Activated CD4-positive, alpha-beta T cell treated with anti-CD3 and anti-CD28 coated beads, Interleukin-2, amount 10 ng/mL, durations not matched to agents 24 days and 14 days (primary cell): ENCODE measurements around the gene PARD3B. TPM values are rescaled to one million over a fixed set of nuclear protein-coding genes. Genes with fewer than 3 reads are reported as not detected.

ENCODE experiments used
- DNase-seq: peaks from one replicate; pipeline ENCODE4 v3.0.0; 2022
- H3K27ac Mint-ChIP-seq: one replicate; pipeline ENCODE4 v1.8.0; 2022; ENCODE audit warnings: mild to moderate bottlenecking, mixed read lengths
- H3K27me3 Mint-ChIP-seq: one replicate; pipeline ENCODE4 v1.8.0; 2022; ENCODE audit warnings: mixed read lengths
- H3K36me3 Mint-ChIP-seq: one replicate; pipeline ENCODE4 v1.8.0; 2022; ENCODE audit warnings: low read depth, mild to moderate bottlenecking, mixed read lengths
- H3K4me1 Mint-ChIP-seq: one replicate; pipeline ENCODE4 v1.8.0; 2021; ENCODE audit warnings: mixed read lengths
- H3K4me3 Mint-ChIP-seq: one replicate; pipeline ENCODE4 v1.8.0; 2022; ENCODE audit warnings: mild to moderate bottlenecking, moderate library complexity, mixed read lengths
- H3K9me3 Mint-ChIP-seq: one replicate; pipeline ENCODE4 v1.8.0; 2021; ENCODE audit warnings: mixed read lengths
- intact Hi-C: fragments of 100-400 bp; cut with micrococcal nuclease; formaldehyde crosslinking; loops from one replicate; pipeline ENCODE4 v1.15.1; 2023
- total RNA-seq: library from RNA; stranded (reverse); gene quantifications from 2 replicates; pipeline ENCODE4 v1.2.3, GENCODE V29; 2022

The PARD3B gene
- total RNA-seq, 1 donor from 2014 or later = 0.12 TPM

DNA sequence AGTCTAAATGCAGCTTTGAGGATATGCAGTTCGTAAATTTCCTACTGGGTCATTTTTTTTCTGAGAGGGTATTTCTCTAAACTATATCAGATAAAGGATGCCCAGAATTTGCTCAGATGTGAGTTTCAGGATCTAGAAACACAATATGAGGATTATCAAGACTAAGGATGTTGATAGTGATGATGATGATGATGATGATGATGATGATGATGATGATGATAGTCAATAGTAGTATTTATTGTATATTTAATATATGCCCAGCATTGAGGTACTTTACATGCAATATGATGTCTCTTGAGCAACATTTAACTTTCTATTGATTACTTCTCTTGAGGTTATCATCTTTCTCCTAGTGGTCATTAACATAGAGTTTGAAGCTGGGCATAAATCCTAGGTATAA is 914.9 kb downstream of the PARD3B start:
- Mint-ChIP-seq H3K4me1 (peaks cover 5% of the 10 kb centered on the region), H3K27me3 (peaks cover 20% of the 10 kb centered on the region), H3K27ac (no peak overlapping the region), H3K36me3 (no peaks in the 10 kb centered on the region), H3K4me3 (no peak overlapping the region), H3K9me3 (no peaks in the 10 kb centered on the region)
- intact Hi-C loops = no loop called here
- DNase-seq = no peak

DNA sequence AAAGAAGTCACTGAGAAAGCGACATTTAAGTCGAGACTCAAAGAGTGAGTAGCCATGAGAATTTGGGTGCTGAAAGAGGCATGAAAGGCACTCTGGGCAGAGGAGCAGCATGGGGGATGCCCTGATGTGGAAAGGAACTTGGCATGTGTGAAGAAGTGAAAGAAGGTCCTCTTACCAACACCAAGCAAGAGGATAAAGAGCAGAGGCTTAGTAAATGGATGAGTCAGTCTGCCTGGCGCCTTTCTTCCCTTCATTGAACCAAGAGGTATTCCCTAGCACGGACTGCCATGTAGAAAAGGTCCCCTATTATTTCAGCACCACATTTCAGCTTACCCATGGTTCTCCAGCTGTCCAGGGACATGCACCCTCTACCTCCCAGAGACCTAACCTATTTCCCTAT is 915.9 kb downstream of the PARD3B start:
- DNase-seq = no peak
- Mint-ChIP-seq H3K36me3 (no peaks in the 10 kb centered on the region), H3K27me3 (peaks cover 17% of the 10 kb centered on the region), H3K9me3 (no peaks in the 10 kb centered on the region), H3K4me1 (peaks cover 5% of the 10 kb centered on the region), H3K27ac (no peak overlapping the region), H3K4me3 (no peak overlapping the region)
- intact Hi-C loops = no loop called here

DNA sequence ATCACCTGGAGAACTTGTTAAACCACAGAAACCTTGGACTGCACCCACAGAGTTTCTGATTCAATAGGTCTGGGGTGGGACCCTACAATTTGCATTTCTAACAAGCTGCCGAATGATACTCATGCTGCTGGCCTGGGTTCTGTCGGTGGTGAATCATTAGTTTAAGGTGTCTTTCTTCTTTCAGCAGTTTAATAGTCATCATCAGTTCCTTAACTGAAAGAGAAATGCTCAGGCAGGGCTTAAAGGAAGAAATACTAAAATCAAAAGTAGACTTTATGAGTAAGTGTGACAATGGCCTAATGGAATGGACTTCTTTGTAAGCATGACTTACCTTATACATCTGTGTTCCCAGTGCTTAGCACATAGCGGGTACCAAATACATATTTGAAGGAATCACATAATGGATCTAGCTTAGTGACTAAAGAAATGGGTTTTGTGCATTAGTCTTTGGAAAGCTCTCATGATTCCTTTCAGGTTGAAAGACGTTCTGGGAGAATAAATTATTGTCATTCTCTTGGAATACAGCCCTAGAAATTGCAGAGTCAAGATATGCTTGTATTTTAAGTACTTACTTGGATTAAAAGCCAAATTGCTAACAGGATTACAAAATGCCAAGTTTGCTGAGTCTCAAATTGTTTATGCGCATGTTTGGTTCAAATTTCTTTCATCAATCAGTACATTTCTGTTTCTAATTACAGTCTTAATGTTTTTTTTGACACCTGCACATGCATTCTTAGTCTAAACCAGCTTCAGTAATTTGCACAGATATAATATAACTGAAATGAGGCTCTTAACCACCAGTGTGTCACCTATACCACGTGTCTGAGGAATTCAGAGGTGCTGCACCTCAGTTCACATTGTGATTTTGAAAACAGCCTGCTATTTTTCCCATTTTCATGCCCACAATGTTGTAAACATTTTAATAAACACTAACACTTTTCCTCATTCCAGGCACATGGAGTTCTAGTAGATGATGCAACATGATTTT is 916.7 kb downstream of the PARD3B start:
- Mint-ChIP-seq H3K4me3 (no peak overlapping the region), H3K27me3 (peaks cover 17% of the 10 kb centered on the region), H3K27ac (no peak overlapping the region), H3K4me1 (peaks cover 5% of the 10 kb centered on the region), H3K9me3 (no peaks in the 10 kb centered on the region), H3K36me3 (no peaks in the 10 kb centered on the region)
- no peak for DNase-seq
- intact Hi-C loops = no loop called here

DNA sequence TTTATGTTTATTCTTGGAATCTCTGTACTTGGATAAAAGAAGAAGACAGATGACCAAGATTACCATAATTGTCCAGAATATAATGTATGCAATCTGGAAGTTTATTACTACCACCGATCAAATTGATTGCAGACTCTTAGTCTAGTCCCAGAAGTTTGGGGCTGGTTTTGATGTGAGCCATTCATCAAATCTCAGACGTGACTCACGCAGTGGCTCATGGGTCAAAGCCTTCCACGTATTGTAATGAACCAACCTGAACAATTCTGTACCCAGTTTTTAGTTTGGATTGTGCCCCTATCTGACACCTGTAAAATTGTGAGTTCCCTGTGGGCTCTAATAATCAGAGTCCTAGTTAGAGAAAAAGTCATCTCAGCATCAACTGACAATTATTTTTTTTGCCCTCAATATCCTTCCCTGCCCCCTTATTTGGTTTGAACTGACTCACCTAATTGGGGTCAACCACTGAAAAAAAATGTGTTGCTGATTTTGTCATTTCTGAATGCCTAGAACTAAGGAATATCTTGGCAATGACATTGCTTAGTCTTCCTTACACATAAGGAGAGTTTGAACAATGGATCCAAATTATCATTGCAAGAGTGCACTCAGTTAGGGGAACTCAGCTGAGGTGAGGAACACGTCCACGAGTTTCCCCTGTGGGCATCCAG is 917.5 kb downstream of the PARD3B start:
- Mint-ChIP-seq H3K4me3 (no peak overlapping the region), H3K27ac (no peak overlapping the region), H3K36me3 (no peaks in the 10 kb centered on the region), H3K4me1 (peaks cover 5% of the 10 kb centered on the region), H3K27me3 (peaks cover 17% of the 10 kb centered on the region), H3K9me3 (no peaks in the 10 kb centered on the region)
- DNase-seq = no peak
- intact Hi-C loops = no loop called here

DNA sequence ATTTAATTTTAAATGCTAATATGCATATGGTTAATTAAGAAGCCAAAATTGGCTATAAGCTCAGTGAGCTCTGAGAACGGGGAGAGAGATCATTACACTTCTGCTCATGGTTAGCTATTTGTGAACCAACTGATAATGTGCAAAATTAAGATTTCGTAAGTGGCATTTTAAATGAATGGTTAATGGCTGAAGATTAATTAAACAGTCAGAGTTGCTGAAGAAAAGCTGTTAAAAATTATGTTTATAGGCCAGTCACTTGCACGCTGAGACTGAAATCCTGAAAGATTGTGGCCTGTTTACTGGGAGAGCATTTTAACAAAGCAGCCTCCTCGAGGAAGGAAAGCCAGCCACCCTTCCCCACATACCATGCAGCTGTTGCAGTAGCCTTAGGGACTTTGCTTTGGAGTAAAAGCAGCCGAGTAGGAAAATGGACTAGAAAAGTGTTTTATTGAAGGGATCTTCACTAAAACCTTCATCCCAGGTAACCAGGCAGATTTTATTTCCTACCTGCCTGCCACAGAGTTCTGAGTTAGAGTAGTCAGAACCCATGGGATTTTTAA is 918.3 kb downstream of the PARD3B start:
- Mint-ChIP-seq H3K27ac (no peak overlapping the region), H3K4me3 (no peak overlapping the region), H3K27me3 (peaks cover 10% of the 10 kb centered on the region), H3K36me3 (no peaks in the 10 kb centered on the region), H3K4me1 (peaks cover 5% of the 10 kb centered on the region), H3K9me3 (no peaks in the 10 kb centered on the region)
- DNase-seq = no peak
- intact Hi-C loops = no loop called here

DNA sequence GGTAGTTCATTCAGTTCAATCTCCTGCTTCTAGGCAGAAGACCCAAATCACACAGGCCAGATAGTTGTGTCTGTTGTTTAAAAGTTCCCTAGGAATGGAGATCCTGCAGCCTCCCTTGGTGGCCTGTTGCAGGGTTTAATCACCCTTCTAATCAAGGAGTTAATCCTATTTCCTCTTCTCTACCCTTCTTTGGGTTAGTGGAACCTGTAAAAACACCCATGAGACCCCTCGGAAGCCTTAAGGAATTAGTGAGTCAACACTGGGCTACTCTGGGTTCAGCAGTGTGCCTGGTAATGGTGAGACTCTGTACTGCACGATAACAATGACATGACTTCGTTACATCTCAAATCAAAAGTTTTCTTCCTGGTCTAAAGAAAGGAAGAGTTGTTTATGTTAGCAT is 919.4 kb downstream of the PARD3B start:
- Mint-ChIP-seq H3K9me3 (no peaks in the 10 kb centered on the region), H3K27ac (no peak overlapping the region), H3K36me3 (no peaks in the 10 kb centered on the region), H3K4me3 (no peak overlapping the region), H3K4me1 (peaks cover 5% of the 10 kb centered on the region), H3K27me3 (peaks cover 4% of the 10 kb centered on the region)
- no peak for DNase-seq
- intact Hi-C loops = no loop called here

DNA sequence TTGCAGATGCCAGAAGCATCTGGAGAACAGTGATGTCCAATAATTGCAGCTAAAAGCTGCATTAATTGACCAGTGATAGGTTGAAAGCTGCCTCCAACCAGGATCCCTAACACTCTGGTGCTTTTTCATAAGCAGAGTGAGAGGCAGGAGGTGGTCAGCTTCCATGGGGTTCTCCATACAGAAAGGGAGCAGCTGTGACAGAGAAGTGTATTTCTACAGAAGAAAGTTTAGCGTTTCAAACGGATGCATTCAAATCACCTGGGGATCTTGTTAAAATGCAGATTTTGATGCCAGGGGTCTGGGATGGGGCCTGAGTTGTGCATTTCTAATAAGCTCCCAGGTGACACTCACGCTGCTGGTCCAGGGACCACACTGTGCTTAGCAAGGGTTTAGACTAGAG is 920.5 kb downstream of the PARD3B start:
- Mint-ChIP-seq H3K4me1 (peaks cover 5% of the 10 kb centered on the region), H3K27me3 (peaks cover 9% of the 10 kb centered on the region), H3K9me3 (no peaks in the 10 kb centered on the region), H3K27ac (no peak overlapping the region), H3K36me3 (no peaks in the 10 kb centered on the region), H3K4me3 (no peak overlapping the region)
- no peak for DNase-seq
- intact Hi-C loops = no loop called here

DNA sequence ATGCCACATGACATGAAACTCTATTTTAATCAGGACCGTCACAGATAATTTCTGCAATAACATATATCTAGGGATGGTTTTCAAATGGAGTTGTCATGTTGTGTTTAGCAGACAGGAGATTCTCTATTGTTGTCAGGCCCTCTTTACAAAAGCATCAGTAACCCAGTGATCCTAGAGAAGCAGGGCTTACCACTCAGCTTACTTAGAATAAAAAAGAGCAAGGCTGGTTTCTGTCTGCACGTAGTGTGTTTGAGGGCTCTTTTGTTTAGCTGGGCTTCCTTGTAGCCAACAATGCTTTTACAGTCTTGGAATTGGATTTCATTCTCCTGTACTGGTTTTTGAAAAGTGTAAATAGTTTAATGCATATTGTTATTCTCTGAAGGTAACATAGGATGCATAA is 926.5 kb downstream of the PARD3B start:
- H3K27ac Mint-ChIP-seq = no peak overlapping the region

DNA sequence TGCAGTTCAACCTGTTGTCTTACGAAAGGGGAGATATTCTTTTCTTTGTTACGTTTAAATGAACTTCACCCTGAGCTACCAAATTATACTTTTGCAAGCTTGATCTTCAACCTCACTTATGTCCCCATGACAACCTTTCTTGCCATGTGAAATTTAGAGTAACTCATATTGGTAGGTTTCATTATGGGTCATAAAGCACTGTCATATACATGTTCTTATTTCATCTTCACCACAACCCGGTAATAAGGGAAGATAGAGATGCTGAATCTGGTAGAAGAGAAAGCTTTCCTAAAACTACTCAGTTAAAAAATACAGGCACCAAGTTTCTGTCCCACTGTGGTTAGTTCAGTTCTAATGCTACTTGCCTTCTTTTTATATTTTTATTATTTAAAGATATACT is 928.5 kb downstream of the PARD3B start:
- intact Hi-C loops = loop anchor here (1.0 to 10.0 kb wide), 4 partner anchors 91 to 599 kb away; partner anchors contain the start of gene NRP2
- Mint-ChIP-seq H3K4me3 (no peak overlapping the region), H3K27ac (no peak overlapping the region), H3K9me3 (peaks cover 3% of the 10 kb centered on the region), H3K36me3 (no peaks in the 10 kb centered on the region), H3K4me1 (peaks cover 3% of the 10 kb centered on the region), H3K27me3 (peaks cover 41% of the 10 kb centered on the region)
- DNase-seq = no peak

More for the DNA sequence above, 926.5 kb downstream of the PARD3B start:
- H3K36me3 Mint-ChIP-seq = no peaks in the 10 kb centered on the region
- peaks cover 3% of the 10 kb centered on the region for H3K9me3 Mint-ChIP-seq
- H3K27me3 Mint-ChIP-seq = peaks cover 32% of the 10 kb centered on the region
- intact Hi-C loops = loop anchor here (10.0 kb wide), 3 partner anchors 93 to 597 kb away; partner anchors contain the start of gene NRP2
- no peak overlapping the region for H3K4me3 Mint-ChIP-seq
- peaks cover 3% of the 10 kb centered on the region for H3K4me1 Mint-ChIP-seq
- no peak for DNase-seq

DNA sequence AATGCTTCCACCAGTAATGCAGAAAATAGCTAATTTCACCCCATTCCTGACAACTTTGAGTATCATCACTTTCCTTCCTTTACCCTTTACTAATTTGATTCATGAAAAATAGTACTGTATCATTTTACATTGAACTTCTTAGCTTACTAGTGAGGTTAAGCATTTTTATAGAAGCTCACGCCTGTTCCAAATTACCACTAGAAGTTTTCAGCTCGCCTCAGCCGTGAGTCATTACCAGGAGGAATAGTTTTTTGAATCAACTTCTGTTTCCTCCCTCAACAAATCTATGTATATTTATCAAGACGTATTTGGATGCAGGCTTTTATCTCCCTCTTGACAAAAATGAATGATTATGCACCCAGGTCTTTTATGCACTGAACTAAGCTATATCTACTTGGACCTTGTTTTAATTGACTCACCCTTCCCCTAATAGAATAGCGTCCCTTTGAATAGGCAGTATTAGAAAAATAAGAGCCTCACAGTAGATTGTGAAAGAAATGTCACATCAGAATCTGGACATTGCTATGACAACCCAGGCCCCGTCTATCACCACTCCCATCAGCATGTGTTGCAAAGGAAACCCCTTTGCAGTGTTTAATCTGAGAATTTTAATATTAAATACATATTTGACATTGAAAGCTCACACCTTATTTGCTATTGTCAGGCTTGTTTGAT is 929.6 kb downstream of the PARD3B start:
- Mint-ChIP-seq H3K27me3 (peaks cover 43% of the 10 kb centered on the region), H3K36me3 (no peaks in the 10 kb centered on the region), H3K27ac (no peak overlapping the region), H3K4me1 (peaks cover 3% of the 10 kb centered on the region), H3K9me3 (peaks cover 3% of the 10 kb centered on the region), H3K4me3 (no peak overlapping the region)
- intact Hi-C loops = loop anchor here (1.0 to 10.0 kb wide), 4 partner anchors 90 to 600 kb away; partner anchors contain the start of gene NRP2
- no peak for DNase-seq

DNA sequence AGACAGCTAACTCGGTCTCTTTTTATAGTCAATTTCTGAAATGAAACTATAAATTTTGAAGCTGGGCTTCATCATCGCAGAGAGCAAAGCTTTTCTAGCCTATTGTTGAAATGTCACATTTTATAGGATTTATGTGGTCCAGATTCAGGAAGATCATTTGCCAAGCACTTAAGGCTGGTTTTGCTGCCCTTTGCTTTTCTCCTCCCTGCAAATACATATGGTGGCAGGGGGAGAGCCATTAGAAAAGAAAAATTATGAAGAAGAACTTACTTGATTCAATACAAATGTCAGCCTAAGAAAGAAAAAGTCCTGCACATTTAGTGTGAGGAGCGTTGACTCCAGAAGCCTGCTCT is 930.1 kb downstream of the PARD3B start:
- intact Hi-C loops = loop anchor here (10.0 kb wide), 3 partner anchors 89 to 601 kb away; partner anchors contain the start of gene NRP2
- H3K36me3 Mint-ChIP-seq = no peaks in the 10 kb centered on the region
- H3K4me1 Mint-ChIP-seq = peaks cover 3% of the 10 kb centered on the region
- peaks cover 40% of the 10 kb centered on the region for H3K27me3 Mint-ChIP-seq
- peaks cover 3% of the 10 kb centered on the region for H3K9me3 Mint-ChIP-seq
- no peak for DNase-seq
- H3K4me3 Mint-ChIP-seq = no peak overlapping the region
- no peak overlapping the region for H3K27ac Mint-ChIP-seq

DNA sequence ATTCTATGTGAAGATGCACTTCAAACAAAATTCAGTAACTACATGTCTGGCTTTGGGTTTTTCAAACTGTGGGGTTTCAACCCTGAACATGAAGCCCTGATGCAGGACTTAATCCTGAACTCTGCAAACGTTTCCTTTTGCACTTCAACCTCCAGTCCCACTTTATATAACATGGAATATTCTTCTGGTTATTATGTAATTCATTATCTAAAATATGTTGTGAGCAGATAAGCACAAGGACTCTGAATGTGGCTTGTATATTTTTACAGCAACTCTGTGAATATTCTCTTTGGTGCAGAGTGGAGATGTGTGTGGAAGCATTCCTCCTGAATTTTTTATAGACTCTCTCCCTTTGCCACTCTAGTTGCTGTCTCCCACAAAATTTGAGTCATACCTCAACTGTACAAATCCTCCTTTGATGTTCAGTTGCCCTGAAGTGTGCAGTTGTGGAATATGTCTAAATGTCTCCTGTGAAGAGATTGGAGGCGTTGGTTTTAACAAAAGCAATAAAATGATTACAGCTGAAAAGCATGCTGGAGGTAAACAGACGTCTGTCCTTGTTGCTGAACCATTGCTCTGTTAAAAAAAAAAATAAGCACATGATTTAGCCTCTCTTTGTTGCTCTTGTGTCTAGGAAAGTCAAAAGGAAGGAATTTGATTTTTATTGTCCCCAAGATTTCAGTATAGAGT is 931.9 kb downstream of the PARD3B start:
- Mint-ChIP-seq H3K27me3 (peaks cover 33% of the 10 kb centered on the region), H3K36me3 (no peaks in the 10 kb centered on the region), H3K9me3 (peaks cover 3% of the 10 kb centered on the region), H3K4me1 (peaks cover 3% of the 10 kb centered on the region), H3K4me3 (no peak overlapping the region), H3K27ac (no peak overlapping the region)
- intact Hi-C loops = loop anchor here (10.0 kb wide), 3 partner anchors 88 to 602 kb away; partner anchors contain the start of gene NRP2
- DNase-seq = no peak

DNA sequence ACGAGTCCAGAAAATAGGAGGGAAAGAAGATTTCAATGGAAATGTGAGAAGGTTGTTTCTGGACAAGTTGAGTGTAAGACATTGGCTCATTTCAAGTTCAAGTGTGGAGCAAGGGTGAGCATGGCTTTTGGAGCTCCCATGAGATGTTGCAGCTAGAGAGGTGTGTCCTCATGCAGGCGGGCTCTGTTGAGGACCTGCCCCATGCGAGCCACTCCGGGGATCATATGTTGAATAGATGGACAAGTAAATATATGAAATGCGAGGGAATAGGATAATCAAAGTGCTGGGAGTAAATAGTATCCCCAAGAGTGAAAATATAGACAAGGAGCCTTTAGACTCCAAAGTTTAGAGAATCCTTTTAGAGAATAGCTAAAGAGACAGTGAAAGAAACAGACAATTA is 936.6 kb downstream of the PARD3B start:
- intact Hi-C loops = no loop called here
- Mint-ChIP-seq H3K27me3 (peaks cover 19% of the 10 kb centered on the region), H3K4me3 (no peak overlapping the region), H3K27ac (no peak overlapping the region), H3K4me1 (no peaks in the 10 kb centered on the region), H3K9me3 (no peaks in the 10 kb centered on the region), H3K36me3 (no peaks in the 10 kb centered on the region)
- no peak for DNase-seq
